Endodermal cell (in vitro differentiated cells): ENCODE measurements around the gene RNF126. TPM values are rescaled to one million over a fixed set of nuclear protein-coding genes. Genes with fewer than 3 reads are reported as not detected.

Experiments
- DNase-seq: peaks from one replicate; pipeline ENCODE4 v3.0.0-alpha.2; 2017
- H3K27ac ChIP-seq: 2 replicates; pipeline ENCODE4 v1.5.1; 2013; ENCODE audit warnings: mild to moderate bottlenecking, low read depth, low read length, moderate library complexity
- H3K27me3 ChIP-seq: 2 replicates; pipeline ENCODE4 v1.6.1; 2013; ENCODE audit warnings: mild to moderate bottlenecking, low read length, moderate library complexity; ENCODE audit not compliant: insufficient read depth, control insufficient read depth, poor library complexity, severe bottlenecking
- H3K36me3 ChIP-seq: 2 replicates; pipeline ENCODE4 v1.7.0; 2013; ENCODE audit warnings: mild to moderate bottlenecking, low read length, moderate library complexity; ENCODE audit not compliant: control insufficient read depth, insufficient read depth
- H3K4me1 ChIP-seq: one replicate; pipeline ENCODE4 v1.7.0; 2013; ENCODE audit warnings: low read length; ENCODE audit not compliant: control insufficient read depth, insufficient read depth
- H3K4me3 ChIP-seq: 2 replicates; pipeline ENCODE4 v1.5.1; 2013; ENCODE audit warnings: mild to moderate bottlenecking, low read length, moderate library complexity
- H3K9ac ChIP-seq: 2 replicates; pipeline ENCODE4 v1.6.1; 2013; ENCODE audit warnings: mild to moderate bottlenecking, low read length, moderate library complexity; ENCODE audit not compliant: poor library complexity, severe bottlenecking; ENCODE audit errors: extremely low read depth
- H3K9me3 ChIP-seq: 2 replicates; pipeline ENCODE4 v1.6.1; 2013; ENCODE audit warnings: mild to moderate bottlenecking, low read length, moderate library complexity; ENCODE audit not compliant: control insufficient read depth
- H3K27ac Mint-ChIP-seq: 2 replicates; pipeline ENCODE4 v1.8.0; 2020; ENCODE audit warnings: mixed read lengths
- H3K27me3 Mint-ChIP-seq: 2 replicates; pipeline ENCODE4 v1.8.0; 2021; ENCODE audit warnings: mild to moderate bottlenecking, mixed read lengths; ENCODE audit not compliant: insufficient read depth
- H3K36me3 Mint-ChIP-seq: 2 replicates; pipeline ENCODE4 v1.8.0; 2020; ENCODE audit warnings: low read depth, mixed read lengths
- H3K4me1 Mint-ChIP-seq: 2 replicates; pipeline ENCODE4 v1.8.0; 2020; ENCODE audit warnings: mixed read lengths
- H3K4me3 Mint-ChIP-seq: 2 replicates; pipeline ENCODE4 v1.8.0; 2020; ENCODE audit warnings: mild to moderate bottlenecking, moderate library complexity, mixed read lengths
- H3K9me3 Mint-ChIP-seq: 2 replicates; pipeline ENCODE4 v1.8.0; 2020; ENCODE audit warnings: mild to moderate bottlenecking, mixed read lengths
- CTCF ChIP-seq: fragments of 200-600 bp; sonication (generic); conservative IDR thresholded peaks from 2 replicates; pipeline ENCODE4 v1.5.0; 2021; ENCODE audit warnings: antibody characterized with exemption, mild to moderate bottlenecking
- WGBS, 2 experiments: methylation state at CpG; one replicate each; pipeline versions ENCODE4 v1.1.5 to v1.1.7; 2013; ENCODE audit warnings: missing lambda C conversion rate in 2 of 2, mixed read lengths in 1 of 2; ENCODE audit not compliant: insufficient coverage in 1 of 2, insufficient read length in 1 of 2; 5-methylcytosine and 5-hydroxymethylcytosine counted together
- total RNA-seq, 2 donors: library from RNA; stranded (reverse); fragmentation: NEBNext Ultra II Directional in 1 of 2; extraction: Animal tissue kit (Norgen Biotek cat#: 25700) in 1 of 2; gene quantifications; 2 replicates in 1 of 2; 3 replicates in 1 of 2; pipeline ENCODE4 v1.2.1, GENCODE V29; 2021

Gene RNF126
- total RNA-seq, 2 donors from 2014 or later: 49.1 to 66.4 TPM

GRCh38 chr19:677601-678436, 14.8 kb upstream of the RNF126 start:
- no peaks in the 10 kb centered on the region for H3K4me1 ChIP-seq
- no peak overlapping the region for H3K9ac ChIP-seq
- Mint-ChIP-seq H3K4me1 (peaks cover 4% of the 10 kb centered on the region), H3K4me3 (peak overlapping the region; percentile 71), H3K27me3 (peaks cover 29% of the 10 kb centered on the region), H3K36me3 (no peaks in the 10 kb centered on the region), H3K27ac (no peak overlapping the region), H3K9me3 (no peaks in the 10 kb centered on the region)
- H3K27ac ChIP-seq: no peak overlapping the region
- H3K4me3 ChIP-seq: no peak overlapping the region
- 85 to 89% methylated on average over 9 to 22 of the region's 22 CpGs for WGBS, 2 experiments
- no peaks in the 10 kb centered on the region for H3K9me3 ChIP-seq
- peak; percentile 43 for DNase-seq
- no peaks in the 10 kb centered on the region for H3K36me3 ChIP-seq
- no peak for TF ChIP-seq CTCF
- peaks cover 16% of the 10 kb centered on the region for H3K27me3 ChIP-seq

- no peak overlapping the region for H3K27ac ChIP-seq
- no peak overlapping the region for H3K9ac ChIP-seq
Observed at GRCh38 chr19:677201-677600, 14.2 kb upstream of the RNF126 start.

More at GRCh38 chr19:677201-677600, 14.2 kb upstream of the RNF126 start:
- H3K9me3 ChIP-seq: no peaks in the 10 kb centered on the region
- H3K36me3 ChIP-seq: no peaks in the 10 kb centered on the region
- no peaks in the 10 kb centered on the region for H3K36me3 Mint-ChIP-seq
- DNase-seq: peak; percentile 52
- H3K27me3 ChIP-seq: peaks cover 16% of the 10 kb centered on the region
- TF ChIP-seq CTCF: no peak
- H3K4me1 ChIP-seq: no peaks in the 10 kb centered on the region
- H3K27ac Mint-ChIP-seq: no peak overlapping the region
- 19 to 47% methylated on average over 4 to 14 of the region's 15 CpGs for WGBS, 2 experiments
- no peak overlapping the region for H3K4me3 ChIP-seq
- no peak overlapping the region for H3K4me3 Mint-ChIP-seq
- H3K27me3 Mint-ChIP-seq: peaks cover 29% of the 10 kb centered on the region
- no peaks in the 10 kb centered on the region for H3K9me3 Mint-ChIP-seq
- peaks cover 4% of the 10 kb centered on the region for H3K4me1 Mint-ChIP-seq
